Choroid plexus epithelial cell (primary cell): ENCODE measurements around the gene NUDT5.
A peak's percentile ranks its signal among the peaks of the same experiment; 100 is the strongest.

ENCODE experiments used
- DNase-seq: peaks from one replicate; pipeline ENCODE4 v3.0.0-alpha.2; 2010; ENCODE audit warnings: low read depth
- H3K4me3 ChIP-seq: 2 replicates; pipeline ENCODE4 v1.5.1; 2011; ENCODE audit warnings: low read depth, mild to moderate bottlenecking, control low read depth, low read length, moderate library complexity
- TF ChIP-seq, protein P1 (sequence below): conservative IDR thresholded peaks from 2 replicates; pipeline ENCODE4 v1.5.1; 2011; ENCODE audit warnings: low read depth, mild to moderate bottlenecking, control low read depth, inconsistent platforms, low read length, moderate library complexity

Gene NUDT5

DNA sequence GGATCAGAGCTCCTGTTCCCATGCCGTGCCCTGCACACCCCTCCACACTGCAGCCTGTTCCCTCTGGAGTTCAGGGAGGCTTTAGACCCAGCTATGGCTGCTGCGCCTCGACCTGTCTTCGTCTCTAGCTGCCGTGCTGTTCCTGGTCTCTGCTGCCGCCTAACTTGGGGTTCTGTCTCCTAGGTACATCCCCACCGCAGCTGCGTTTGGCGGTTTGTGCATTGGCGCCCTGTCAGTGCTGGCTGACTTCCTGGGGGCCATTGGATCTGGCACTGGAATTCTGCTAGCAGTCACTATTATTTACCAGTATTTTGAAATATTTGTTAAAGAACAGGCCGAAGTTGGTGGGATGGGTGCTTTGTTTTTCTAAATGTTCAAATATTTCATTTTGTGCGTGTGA, 31.6 kb downstream of the NUDT5 start:
- DNase-seq: no peak
- no peak overlapping the region for H3K4me3 ChIP-seq
- TF ChIP-seq, protein P1, sequence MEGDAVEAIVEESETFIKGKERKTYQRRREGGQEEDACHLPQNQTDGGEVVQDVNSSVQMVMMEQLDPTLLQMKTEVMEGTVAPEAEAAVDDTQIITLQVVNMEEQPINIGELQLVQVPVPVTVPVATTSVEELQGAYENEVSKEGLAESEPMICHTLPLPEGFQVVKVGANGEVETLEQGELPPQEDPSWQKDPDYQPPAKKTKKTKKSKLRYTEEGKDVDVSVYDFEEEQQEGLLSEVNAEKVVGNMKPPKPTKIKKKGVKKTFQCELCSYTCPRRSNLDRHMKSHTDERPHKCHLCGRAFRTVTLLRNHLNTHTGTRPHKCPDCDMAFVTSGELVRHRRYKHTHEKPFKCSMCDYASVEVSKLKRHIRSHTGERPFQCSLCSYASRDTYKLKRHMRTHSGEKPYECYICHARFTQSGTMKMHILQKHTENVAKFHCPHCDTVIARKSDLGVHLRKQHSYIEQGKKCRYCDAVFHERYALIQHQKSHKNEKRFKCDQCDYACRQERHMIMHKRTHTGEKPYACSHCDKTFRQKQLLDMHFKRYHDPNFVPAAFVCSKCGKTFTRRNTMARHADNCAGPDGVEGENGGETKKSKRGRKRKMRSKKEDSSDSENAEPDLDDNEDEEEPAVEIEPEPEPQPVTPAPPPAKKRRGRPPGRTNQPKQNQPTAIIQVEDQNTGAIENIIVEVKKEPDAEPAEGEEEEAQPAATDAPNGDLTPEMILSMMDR: no peak

DNA sequence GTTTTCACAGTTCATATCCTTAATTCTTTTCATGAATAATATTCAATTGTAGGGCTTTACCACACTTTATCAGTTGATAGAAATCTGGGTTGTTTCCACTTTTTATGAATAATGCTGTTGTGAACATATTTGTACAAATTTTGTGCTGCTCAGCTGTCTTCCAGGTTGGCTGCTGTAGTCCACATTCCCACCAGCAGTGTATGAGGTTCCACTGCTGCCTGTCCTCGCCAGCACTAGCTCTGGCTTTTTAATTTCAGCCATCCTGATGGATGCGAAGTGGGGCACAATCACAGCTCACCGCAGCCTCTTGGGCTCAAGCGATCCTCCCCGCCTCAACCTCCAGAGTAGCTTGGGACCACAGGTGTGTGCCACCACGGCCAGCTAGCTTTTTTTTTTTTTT, 32.8 kb downstream of the NUDT5 start:
- H3K4me3 ChIP-seq: no peak overlapping the region
- DNase-seq: no peak
- TF ChIP-seq, protein P1: peak; percentile 5

DNA sequence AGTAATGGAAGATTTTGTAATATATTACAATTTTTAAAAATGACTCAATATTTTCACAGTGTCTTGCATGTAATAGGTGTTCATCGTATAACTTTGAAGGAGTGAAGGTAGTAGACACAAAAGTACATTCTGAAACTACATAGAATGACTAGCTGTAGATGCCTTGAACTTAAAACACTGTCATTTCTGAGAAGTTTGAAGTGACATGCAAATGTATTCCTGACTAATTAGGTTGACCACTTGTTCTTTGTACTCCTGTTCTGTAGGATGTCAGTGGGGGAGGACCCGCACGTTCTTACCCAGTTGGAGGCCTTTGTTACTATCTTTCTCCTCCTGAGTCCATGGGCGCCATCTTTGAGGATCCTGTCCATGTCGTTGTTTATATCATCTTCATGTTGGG, 35.0 kb downstream of the NUDT5 start:
- TF ChIP-seq, protein P1: no peak
- no peak for DNase-seq
- H3K4me3 ChIP-seq: no peak overlapping the region

DNA sequence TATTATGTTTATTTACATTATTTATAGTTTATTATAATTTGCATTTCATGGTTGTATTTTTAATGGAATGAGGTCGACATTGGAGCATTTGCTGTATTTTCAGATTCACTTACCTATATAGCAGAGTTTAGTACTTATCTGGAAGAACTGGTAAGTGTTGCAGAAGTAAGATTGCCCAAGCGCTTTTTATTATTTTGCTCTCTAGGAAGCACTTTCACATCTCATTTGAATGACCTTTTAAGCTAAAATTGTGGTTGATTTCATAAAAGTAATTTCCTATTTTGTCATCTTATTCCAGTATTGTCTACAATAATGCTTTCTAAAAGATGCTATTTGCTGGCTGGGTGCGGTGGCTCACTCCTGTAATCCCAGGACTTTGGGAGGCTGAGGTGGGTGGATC, 37.6 kb downstream of the NUDT5 start:
- DNase-seq: no peak
- H3K4me3 ChIP-seq: no peak overlapping the region
- TF ChIP-seq, protein P1: no peak

DNA sequence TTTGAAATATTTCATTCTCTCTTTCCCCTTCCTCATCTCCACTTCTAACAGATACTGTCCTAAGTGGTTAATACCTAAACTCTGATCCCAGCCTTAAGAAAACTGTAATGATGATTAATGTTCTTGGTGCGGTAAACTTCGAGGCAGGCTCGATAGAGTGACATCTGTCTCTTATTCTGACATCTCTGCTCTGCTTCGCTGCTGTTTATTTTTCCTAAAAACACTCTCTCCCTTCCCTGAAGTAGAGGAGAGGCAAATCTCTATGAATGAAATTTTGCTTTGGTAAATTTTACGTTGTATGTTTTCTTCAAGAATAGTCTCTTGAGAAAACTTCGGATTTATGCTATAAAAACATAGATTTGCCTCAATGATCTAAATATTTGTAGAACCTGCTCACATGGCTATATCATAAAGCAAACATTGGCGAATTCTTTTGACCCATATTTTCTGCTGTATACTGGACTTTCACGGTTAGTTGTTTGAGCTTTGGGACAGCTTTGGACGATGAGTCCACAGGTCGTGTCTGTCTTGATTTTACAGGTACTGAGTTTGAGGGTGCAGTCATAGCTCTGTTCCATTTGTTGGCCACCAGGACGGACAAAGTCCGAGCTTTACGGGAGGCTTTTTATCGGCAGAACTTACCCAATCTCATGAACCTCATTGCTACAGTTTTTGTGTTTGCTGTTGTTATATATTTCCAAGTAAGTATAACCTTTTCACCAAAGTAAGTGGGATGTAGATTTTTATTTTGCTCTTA, 39.1 kb downstream of the NUDT5 start:
- TF ChIP-seq, protein P1: no peak
- no peak for DNase-seq
- no peak overlapping the region for H3K4me3 ChIP-seq

DNA sequence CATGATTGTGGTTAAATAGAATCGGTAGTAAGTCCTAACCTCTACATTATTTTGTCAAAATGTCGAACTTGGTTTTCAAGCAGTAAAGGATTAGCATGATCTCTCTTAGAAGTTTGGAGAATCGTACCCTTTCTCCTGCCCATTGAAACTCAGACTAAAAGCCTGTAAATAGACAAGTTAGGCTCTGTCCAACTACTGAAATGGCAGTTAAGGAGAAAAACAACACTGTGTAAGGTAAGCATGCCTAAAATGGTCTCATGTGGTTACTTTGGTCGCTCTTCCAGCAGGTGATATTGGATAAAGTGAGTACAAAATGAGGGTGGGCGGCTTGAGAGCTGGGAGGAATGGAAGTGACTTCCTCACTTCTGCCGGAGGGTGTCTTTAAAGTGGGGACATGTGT, 41.2 kb downstream of the NUDT5 start:
- no peak overlapping the region for H3K4me3 ChIP-seq
- TF ChIP-seq, protein P1: no peak
- no peak for DNase-seq

DNA sequence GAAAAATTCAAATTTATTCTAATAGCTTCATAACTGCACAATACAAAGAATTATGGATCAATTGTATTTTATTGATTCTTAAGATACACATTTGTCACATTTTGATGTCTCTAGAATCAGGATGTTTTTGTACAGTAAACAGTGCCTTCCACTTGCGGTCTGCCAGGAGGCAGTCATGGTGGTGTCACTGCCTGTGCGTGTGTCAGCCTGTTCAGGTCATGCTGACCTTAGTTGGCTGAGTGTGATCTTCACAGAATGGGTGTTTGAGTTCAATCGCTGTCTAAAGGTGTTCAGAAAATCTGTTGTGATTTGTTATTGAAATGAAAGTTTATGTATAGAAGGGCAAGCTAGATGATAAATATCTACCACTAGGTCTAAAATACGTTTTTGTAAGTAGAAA, 45.5 kb downstream of the NUDT5 start:
- DNase-seq: no peak
- no peak overlapping the region for H3K4me3 ChIP-seq
- TF ChIP-seq, protein P1: no peak
